Astrocyte (in vitro differentiated cells and primary cell): ENCODE data around the gene MAP2.

Experiments used
- EZH2 ChIP-seq: IDR thresholded peaks from 2 replicates; pipeline ENCODE4 v1.6.1; 2012; ENCODE audit warnings: mild to moderate bottlenecking, low read length, inconsistent platforms; ENCODE audit not compliant: insufficient read depth
- TF ChIP-seq, protein P1 (sequence below): IDR thresholded peaks from 2 replicates; pipeline ENCODE4 v1.5.1; 2011; ENCODE audit warnings: low read depth, mild to moderate bottlenecking, inconsistent platforms, low read length, moderate library complexity; ENCODE audit not compliant: insufficient read depth

DNA sequence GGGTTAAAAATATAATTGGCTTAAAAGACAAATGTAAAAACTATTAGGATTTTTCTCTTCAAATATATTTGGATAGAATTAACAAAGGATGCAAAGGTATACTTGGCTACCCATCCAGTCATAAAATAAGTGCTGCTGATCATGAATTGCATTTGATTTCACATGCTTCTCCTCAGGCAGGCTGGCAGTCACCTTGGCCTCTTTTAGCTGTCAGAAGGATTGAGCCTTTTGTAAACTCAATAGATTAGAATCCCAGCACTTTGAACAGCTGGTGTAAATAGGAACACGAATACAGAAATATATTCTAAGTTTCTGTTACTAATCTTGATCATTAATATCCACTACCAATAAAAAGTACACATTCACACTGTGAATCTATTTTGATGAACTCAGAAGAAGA lies 178.4 kb downstream of the MAP2 start:
- TF ChIP-seq, protein P1, sequence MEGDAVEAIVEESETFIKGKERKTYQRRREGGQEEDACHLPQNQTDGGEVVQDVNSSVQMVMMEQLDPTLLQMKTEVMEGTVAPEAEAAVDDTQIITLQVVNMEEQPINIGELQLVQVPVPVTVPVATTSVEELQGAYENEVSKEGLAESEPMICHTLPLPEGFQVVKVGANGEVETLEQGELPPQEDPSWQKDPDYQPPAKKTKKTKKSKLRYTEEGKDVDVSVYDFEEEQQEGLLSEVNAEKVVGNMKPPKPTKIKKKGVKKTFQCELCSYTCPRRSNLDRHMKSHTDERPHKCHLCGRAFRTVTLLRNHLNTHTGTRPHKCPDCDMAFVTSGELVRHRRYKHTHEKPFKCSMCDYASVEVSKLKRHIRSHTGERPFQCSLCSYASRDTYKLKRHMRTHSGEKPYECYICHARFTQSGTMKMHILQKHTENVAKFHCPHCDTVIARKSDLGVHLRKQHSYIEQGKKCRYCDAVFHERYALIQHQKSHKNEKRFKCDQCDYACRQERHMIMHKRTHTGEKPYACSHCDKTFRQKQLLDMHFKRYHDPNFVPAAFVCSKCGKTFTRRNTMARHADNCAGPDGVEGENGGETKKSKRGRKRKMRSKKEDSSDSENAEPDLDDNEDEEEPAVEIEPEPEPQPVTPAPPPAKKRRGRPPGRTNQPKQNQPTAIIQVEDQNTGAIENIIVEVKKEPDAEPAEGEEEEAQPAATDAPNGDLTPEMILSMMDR = no peak
- TF ChIP-seq EZH2 = no peak
